HG03108 (cell line): ENCODE measurements around the gene RETREG1.

ENCODE experiments used
- ATAC-seq: cut with Tn5 transposase; IDR thresholded peaks from one replicate; pipeline ENCODE4 v1.9.1; 2021; ENCODE audit warnings: moderate library complexity; ENCODE audit not compliant: unreplicated experiment

RETREG1 gene

DNA sequence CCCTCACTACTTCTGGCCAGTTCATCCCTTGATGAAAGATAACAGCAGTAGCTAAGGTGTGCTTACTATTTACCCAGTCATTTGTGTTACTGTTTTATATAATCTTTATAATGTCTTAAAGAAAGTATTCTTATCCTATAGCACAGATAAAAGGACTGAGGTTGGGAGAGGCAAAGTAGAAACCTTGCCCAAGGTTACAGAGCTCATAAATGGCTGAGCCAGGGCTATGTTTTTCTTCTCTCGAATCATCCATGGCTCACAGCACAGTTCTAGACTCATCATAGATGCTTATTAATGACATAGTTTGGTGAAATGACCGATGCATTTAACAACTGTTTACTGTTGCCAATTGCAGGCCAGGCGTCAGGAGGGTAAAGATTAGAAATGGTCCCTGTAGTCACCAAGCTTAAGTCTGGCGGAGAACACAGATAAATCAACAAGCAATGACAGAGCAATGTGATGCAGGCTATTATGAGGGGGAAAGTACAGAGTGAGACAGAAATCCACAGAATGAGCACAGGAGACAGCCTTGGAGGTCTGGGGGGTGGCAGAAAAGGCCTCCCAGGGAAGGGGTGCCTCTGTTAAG, 85.6 kb downstream of the RETREG1 start:
- ATAC-seq, result no peak

DNA sequence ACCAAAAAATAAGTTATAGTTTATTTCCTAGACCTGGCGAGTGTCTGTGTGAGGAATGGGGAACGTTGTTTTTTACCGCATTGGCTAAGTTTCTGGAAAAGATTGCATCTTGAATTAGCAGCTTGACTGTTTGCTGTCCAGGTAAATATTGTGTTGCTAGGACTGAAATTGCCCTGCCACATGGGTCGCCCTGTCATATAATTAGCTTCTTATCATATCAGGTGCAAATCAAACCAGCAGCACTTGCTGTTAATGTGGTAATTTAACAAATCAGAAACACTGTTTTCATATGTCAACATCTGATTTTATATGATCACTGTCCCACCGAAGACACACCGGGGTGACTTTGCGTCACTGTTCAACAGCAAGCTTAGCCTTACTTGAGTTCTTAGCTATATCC, 87.5 kb downstream of the RETREG1 start:
- no peak for ATAC-seq

DNA sequence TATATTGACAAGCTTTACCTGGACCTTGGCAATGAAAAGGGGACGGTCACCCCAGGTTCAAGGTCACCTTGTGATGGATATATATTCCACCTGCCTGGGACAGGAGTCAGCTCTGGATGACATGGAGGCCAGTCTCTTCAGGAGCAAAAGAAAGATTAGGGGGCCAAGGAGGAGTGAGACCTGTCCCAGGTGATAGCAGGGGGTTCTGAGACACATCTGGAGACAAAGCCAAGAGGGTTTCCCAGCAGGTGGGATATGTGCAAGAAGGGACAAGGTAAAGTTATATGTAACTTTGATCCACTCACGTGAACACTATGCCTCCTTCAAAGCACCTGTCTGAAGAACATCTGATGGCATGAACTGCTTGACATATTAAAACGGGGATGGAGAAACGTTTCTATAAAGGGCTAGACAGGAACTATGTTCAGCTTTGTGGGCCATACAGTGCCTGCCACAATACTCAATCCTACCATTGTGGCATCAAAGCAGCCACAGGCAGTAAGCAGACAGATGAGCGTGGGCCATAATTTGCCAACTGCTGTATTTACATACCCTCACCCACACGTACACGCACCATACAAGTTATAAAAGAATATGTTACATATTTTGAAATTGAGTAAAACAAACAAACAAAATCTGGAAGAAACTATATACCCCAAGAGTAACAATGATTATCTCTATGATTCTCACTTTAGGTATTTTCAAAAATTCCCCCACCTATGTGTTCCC, 88.3 kb downstream of the RETREG1 start:
- ATAC-seq, result no peak

DNA sequence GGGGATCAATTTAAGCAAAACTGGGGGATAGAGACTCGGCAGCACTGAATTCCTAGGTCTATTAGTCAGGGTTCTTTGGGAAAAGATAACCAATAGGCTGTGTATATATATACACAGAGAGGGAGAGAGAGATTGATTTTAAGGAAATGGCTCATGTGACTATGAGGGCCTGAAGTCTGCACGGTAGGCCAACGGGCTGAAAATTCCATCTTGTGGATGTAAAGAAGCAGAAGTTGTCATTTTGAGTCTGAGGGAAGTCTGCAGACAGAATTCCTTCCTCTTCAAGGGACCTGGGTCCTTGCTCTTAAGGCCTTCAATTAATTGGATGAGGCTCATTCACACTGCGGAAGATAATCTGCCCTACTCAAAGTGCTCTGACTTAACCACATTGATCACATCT, 91.1 kb downstream of the RETREG1 start:
- ATAC-seq, result no peak

DNA sequence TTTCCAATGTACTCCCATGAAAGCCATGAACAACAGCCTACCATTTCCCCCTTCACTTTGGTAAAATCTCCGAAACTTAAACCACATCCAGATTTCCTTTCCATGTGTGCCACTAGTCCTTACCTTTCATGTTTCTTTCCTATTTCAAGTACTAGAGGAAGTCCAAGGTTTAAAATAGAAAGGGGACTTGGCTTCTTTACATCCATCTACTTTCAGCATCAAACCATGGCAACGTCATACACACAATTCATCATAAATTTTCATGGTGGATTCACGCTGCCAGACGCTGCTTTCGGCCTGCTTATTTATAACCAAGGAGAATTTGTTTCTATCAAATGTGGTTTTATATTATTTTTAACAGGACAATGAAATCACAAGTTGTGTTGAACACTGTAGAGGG, 92.5 kb downstream of the RETREG1 start:
- ATAC-seq, result no peak

DNA sequence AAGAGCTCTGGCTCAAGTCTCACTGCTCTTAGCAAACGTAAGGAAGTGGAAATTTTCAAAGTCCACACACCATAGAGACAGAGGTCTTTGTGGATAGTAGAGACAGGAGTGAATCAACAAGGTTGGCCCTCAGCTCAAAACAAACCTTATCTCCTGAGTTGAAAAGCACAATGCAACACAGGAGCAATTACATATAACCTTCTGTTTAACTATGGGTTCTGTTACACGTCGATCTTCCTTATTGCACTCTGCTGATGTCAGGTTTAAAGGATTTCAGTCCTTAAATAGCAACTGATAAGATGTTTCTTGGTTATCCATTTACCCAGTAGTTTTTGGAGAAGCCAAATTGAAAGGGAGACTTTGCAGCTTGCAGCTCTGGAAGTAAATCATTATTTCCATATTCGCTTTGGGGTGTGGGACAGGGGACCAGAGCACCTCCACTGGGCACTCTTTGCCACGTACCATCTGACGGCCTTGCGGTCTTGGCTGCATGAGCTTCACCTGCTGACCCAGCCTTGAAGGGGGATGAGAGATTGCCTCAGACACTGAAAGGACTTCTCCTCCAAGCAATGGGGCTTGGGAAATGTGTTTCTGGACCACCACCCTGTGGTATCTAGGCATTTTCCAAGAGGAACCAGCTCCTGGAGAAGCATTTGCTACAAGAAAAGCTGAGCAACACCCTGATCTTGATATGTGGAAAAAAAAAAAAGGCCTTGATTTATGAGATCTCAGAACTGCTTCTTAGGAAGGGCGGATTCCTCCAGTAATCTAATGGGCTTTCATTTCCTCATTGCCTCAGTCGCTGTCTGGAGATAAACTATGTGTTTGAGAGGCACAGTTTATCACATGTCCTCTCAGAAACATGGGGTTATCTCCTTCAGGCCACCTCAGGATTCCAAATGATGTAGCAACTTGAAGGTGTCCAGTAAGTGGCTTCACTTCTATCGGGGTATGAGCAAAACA, 95.0 kb downstream of the RETREG1 start:
- ATAC-seq, result no peak

DNA sequence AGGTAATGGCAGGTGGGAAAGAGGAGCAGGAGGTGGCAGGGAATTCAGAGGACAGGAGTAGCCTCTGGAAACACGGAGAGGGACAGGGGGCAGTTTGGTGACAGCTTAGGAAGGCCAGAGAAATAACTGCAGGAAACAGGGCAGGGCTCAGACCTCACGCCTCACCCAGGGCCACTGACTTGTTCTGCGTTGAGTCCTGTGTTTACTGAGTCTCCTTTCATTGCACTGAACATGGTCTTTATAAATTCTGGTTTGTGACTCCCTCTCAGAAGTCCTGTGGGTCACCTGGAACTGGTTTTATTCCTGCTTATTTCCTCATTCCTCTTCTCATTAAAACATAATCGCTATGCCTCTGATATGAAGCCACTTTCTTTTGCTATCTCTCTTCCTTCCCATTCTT, 96.0 kb downstream of the RETREG1 start:
- ATAC-seq, result no peak

DNA sequence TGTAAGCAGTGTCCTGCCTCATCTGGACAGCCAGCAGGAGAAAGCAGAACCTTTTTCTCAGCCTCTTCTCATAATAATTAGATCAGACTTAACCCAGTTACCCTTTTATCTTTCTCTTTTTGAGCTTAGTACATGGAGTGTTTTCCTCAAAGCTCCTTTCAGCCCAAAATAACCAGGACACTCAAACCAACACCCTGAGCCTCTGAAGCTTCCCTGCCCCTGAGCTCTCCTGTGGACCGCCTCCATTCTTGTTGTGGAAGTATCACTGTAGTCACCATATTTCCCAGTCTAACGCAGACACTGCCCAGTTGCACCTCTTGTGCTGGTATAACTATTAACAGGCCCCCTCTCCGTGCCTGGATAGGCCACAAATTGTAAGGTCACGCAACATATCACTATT, 97.4 kb downstream of the RETREG1 start:
- ATAC-seq, result no peak

DNA sequence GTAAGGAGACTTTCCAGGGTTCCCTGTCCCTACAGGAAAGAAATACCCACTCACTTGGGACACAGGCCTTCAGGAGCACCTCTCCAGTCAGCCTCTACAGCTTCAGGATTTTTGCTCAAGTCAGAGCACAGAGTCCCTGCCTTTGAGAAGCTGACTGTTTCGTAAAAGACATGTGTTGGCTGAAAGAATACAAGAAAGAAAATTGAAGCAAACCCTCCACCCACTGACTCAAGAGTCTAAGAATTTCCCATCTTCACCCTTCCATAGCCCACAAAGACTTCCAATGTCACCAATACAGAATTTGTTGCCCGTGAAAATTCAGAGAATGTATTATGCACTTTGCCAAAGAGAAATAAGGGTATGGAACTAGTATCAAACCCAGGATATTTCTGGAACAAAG, 98.2 kb downstream of the RETREG1 start:
- ATAC-seq, result no peak

DNA sequence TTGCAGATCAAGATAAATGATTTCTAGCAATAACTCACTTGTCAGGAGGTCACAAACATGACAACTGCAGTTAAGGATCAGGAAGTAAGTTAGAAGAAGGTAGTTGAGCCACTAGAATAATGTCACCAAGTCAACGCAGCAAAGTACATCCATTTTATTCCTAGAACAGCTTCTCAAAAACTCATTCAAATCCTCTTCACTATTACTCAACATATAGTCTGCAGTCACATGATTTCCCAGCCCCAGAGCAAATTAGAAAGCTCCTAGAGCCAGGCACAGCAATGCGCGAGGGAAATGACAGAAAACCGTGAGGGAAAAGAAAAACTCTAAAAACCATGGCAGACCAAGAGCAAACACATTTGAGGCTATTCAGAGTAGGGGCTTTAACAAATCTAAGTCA, 101.3 kb downstream of the RETREG1 start:
- no peak for ATAC-seq

DNA sequence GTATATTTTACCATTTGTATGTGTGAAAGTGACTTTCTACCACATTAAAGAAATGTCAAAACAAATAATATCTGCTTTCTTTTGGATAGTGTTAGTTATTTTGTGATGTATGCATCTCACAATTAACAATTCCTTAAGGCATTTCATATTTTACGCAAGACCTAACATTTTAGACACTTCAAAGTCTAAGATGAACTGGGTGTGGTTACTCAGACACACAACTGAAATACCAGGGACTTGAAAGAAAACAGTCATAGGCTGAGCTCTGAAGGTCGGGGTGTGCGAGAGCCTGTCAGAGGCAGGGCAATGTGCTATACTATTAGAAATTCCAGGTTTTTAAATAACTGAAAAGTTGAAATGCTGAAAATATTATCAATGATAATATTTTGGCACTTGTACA, 106.7 kb downstream of the RETREG1 start:
- ATAC-seq, result no peak

DNA sequence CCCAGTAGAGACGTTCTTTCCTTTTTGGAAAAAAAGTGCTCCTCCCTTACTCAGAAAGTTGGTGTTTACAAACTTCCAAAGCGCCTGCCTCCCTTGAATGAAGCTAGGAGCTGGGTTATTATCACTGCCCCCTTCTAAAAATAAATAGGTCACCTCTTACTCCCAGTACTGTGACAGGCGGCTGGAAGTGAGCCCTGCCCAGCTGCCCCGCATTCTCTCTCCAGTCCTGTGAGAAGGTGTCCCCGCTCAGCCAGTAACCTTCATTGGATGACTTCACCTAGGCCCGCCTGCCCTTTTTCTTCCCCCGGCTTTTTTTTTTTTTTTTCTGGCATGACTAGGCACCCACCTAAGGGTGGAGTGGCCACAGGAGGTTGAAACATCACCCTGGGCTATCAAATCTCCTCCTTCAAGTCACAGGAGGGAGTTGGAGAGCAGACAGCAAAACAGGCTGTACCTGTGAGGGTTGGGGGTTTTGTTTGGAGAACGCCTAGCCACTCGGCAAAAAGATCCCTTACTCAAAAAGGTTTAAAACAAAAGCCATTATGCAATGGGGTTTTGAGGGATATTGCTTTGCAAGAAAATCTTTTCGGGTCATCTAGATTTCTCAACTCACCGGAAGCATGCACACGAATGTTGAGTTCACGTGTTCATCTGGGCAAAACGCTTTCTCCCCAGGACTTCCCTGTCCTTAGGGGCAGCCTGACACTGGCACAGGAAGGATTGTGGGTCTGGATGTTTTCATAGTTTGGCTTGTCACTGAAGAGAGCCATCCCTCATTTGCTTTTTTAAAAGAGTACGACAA, 107.9 kb downstream of the RETREG1 start:
- ATAC-seq, result no peak

DNA sequence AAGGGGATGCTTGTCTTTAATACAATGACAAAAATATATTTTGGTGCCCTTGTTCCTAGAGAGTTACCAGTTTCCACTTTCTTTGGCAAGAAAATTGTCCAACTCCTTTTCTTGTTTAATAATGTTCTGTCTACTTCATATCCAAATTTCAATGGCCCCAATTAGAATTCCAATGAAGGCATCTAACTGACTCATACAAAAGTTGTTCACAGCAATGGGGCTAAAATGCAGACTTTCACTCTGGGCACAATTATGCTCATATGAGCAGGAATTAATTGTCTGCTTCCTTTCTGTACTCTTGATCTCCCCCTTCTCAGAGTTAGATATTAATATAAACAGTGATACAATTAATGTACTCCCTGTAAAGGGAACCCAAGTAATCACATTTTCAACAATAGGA, 109.1 kb downstream of the RETREG1 start:
- no peak for ATAC-seq

DNA sequence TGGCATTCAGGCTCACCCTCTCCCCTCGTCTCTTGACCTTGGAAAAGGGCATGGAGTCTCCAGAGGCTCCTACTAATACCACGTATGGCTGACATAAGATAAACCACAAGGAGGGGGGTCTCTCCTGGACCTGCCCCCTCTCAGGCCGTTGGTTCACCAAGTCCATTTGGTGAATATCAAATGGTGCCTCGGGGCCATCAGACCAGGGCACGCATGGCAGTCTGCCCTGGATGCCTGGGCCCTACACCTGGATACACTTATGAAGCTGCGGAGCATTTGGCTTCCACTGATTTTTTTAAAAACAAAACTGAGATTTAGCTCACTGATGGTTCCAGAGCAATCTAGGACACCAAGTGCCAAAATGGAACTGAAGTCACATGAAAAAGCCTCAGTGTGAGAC, 110.9 kb downstream of the RETREG1 start:
- no peak for ATAC-seq

DNA sequence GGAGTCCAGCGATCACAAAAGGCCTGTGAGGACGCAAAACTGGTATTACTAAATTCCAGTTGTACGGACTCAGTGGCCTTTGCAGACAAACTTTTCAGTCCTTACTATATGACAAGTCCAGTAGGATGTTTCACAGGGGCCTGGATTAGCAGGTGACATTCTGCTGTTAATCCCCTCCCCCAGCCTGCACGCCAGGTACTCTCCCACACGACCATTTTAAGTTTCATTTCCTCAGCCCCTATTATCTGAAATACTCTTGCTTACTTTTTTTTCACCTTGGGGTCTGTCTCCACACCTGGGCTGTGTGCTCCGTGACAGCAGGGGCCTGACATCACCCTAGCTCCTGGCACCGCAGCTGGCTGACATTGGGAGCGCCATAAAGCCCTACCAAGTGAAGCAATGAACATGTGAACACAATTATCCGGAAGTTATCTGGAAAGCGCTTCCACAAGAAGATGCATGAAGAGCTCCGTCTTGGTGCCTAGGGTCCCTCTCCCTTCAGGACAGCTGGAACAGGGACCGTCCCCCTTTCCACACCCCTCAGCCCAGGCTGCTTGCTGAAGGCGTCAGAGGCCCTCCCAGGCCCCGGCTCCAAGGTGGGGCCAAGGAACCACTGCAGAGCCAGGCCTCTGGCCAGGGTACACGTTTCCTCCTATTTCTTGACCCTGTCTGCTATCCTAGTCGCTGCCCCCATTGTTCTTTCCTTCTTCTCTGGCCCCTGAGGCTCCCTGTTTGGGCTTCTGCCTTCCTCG, 111.5 kb downstream of the RETREG1 start:
- no peak for ATAC-seq

DNA sequence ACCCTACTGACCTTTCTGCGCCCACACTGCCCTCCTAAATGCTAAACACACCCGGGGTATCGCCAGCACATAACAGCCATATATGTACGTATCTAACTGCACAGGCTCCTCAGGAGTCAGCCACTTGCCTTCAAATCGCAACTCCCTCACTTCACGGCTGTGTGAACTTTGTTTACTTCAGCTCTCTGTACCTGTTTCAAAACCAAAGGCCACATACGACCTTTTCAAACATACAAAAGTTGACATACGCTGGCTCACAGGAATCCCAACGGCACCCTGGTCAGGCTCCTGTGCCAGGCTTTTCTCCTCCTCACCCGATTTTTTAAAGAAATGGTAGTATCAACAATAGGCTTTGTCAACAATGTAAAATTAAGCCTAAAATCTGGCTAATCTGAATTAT, 112.2 kb downstream of the RETREG1 start:
- no peak for ATAC-seq

DNA sequence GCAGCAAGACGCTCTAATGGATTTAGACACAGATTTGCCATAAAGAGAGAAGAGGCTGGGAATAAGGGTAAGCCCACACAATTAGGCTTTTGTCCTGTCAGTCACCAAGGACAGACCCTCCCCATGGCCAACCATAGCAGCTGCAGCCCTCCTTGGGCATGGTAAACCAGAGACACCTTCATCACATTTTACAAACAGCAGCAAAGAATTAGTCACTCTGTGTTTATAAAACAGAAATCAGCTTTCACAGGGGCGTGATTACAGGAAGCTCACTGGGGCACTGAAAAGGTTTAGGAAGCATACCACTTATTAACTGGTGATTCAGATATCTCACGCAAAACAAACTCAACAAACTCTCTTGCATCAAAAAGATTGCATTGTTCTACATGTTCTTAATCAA, 113.9 kb downstream of the RETREG1 start:
- no peak for ATAC-seq

DNA sequence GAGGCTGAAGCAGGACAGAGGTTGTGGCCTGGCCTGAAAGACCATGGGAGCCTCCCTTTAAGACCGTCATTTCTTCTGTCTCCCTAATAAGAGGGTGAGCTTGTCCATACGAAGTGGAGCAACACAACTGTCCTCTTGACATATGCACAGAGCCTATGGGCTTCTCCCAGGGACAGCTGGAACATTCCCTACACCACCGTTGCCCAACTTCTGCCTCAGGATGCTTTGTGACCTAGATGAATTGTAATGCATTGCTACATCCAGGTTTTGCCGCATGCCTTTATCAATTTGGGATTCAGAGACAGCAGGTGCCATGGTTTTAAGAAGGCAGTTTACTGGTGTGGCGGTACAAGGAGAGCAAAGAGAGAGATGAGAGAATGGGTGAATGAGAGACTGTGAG, 116.8 kb downstream of the RETREG1 start:
- ATAC-seq, result no peak

DNA sequence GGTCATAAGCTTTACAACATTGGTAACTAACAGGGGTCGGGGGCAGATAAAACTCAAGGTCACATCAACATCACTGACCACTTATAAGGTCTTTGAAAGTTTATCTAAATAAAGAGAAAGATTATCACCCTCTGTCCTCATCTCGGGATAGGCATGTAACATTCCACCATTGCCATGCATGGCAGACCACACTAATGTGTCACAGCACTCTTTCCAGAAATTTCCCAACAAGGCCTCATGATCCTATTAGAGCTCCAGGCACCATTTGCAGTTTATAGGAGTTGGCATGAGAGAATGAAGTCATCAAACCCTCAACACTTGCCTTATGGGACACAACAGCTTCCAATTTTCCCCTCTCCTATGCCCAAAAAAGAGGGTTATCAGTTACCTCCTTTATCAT, 119.3 kb downstream of the RETREG1 start:
- ATAC-seq, result no peak

DNA sequence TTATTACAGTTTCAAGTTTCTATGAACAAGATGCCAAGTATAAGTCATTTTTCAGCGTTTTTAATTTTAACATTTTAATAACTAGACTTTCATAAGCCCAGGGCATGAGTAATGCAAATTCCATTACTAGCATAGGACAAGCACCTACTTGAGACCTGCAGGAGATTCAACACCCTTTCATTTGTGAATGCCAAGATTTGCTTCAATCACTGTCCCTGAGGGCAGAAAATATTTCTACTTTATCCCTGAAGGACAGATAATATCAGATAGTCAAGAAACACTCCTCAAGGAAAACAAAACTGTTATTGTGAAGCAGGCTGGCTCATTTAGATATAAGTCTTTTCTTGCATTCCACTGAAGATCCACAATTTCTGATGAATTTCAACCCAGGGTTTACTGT, 123.5 kb downstream of the RETREG1 start:
- ATAC-seq, result no peak
